HG03575 (cell line): Measurements from ENCODE around the gene TRPV3.
"Not testable (repeated sequence)": the region's sequence is repeated elsewhere in the genome, so short reads cannot be mapped to it uniquely, and the experiment has no call there.

ENCODE experiments used
- ATAC-seq: cut with Tn5 transposase; IDR thresholded peaks from one replicate; pipeline ENCODE4 v1.9.1; 2021; ENCODE audit not compliant: unreplicated experiment, insufficient number of reproducible peaks, low FRiP score; ENCODE audit errors: extremely low read depth

Gene TRPV3

GRCh38 chr17:3529817-3530741 lies 27.5 kb downstream of the TRPV3 start:
- ATAC-seq, result no peak

- no peak for ATAC-seq
These were observed 28.6 kb downstream of the TRPV3 start for GRCh38 chr17:3528880-3529511.

GRCh38 chr17:3528403-3528851 lies 29.2 kb downstream of the TRPV3 start:
- no peak for ATAC-seq

- ATAC-seq, result no peak
These were observed 29.7 kb downstream of the TRPV3 start for GRCh38 chr17:3527896-3528295.

- no peak for ATAC-seq
These were observed 30.1 kb downstream of the TRPV3 start for GRCh38 chr17:3527468-3527867.

- no peak for ATAC-seq
These were observed 30.6 kb downstream of the TRPV3 start for GRCh38 chr17:3526971-3527370.

- ATAC-seq, result no peak
These were observed 31.1 kb downstream of the TRPV3 start for GRCh38 chr17:3526491-3526890.

GRCh38 chr17:3524024-3524423 lies 33.6 kb downstream of the TRPV3 start:
- no peak for ATAC-seq

- ATAC-seq, result not testable (repeated sequence)
These were observed 38.1 kb downstream of the TRPV3 start for GRCh38 chr17:3519472-3519871.

GRCh38 chr17:3514873-3515272 lies 42.7 kb downstream of the TRPV3 start:
- ATAC-seq, result no peak

GRCh38 chr17:3514167-3514566 lies 43.4 kb downstream of the TRPV3 start:
- not testable (repeated sequence) for ATAC-seq

GRCh38 chr17:3513305-3514035 lies 44.1 kb downstream of the TRPV3 start:
- ATAC-seq, result no peak

- ATAC-seq, result no peak
These were observed 45.0 kb downstream of the TRPV3 start for GRCh38 chr17:3512505-3513171.

GRCh38 chr17:3511852-3512504 lies 45.6 kb downstream of the TRPV3 start:
- no peak for ATAC-seq

- no peak for ATAC-seq
These were observed 47.5 kb downstream of the TRPV3 start for GRCh38 chr17:3510090-3510489.

GRCh38 chr17:3507869-3508268 lies 49.7 kb downstream of the TRPV3 start:
- ATAC-seq, result no peak

- no peak for ATAC-seq
These were observed 50.5 kb downstream of the TRPV3 start for GRCh38 chr17:3507071-3507470.

GRCh38 chr17:3506054-3506453 lies 51.6 kb downstream of the TRPV3 start:
- no peak for ATAC-seq

GRCh38 chr17:3505008-3505407 lies 52.6 kb downstream of the TRPV3 start:
- ATAC-seq, result no peak
